ENCODE measurements around the gene SERTAD2.

Gene SERTAD2

DNA sequence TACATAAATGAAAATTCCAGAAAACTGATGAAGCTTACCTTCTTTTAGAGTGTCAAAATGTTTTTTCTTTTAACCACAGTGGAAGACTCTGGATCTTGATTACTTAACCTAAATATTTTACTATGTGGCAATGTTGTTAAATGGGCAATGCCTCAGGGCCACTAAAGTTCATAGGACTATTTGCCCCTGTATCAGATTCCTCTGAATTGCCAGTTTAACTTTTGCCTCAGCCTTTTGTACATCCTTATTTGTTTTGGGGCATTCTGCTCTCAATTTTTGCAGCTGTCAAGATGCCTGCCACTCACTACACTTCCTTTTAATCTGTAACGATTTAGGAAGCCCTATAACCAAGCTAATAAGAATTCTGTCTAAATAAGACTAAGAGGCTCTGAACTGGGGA lies 31.7 kb upstream of the SERTAD2 start:
- no peak overlapping the region for H2AFZ ChIP-seq (ENCODE audit: low read depth, low read length)
- no peak overlapping the region for H3K4me3 ChIP-seq (ENCODE audit: low read length)
- H3K9ac ChIP-seq (ENCODE audit: low read length) = no peak overlapping the region
- TF ChIP-seq EZH2phosphoT487 (IDR thresholded peaks at IDR 0.05; ENCODE audit: low read depth) = no peak
- TF ChIP-seq, protein P1, sequence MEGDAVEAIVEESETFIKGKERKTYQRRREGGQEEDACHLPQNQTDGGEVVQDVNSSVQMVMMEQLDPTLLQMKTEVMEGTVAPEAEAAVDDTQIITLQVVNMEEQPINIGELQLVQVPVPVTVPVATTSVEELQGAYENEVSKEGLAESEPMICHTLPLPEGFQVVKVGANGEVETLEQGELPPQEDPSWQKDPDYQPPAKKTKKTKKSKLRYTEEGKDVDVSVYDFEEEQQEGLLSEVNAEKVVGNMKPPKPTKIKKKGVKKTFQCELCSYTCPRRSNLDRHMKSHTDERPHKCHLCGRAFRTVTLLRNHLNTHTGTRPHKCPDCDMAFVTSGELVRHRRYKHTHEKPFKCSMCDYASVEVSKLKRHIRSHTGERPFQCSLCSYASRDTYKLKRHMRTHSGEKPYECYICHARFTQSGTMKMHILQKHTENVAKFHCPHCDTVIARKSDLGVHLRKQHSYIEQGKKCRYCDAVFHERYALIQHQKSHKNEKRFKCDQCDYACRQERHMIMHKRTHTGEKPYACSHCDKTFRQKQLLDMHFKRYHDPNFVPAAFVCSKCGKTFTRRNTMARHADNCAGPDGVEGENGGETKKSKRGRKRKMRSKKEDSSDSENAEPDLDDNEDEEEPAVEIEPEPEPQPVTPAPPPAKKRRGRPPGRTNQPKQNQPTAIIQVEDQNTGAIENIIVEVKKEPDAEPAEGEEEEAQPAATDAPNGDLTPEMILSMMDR (IDR thresholded peaks at IDR 0.05; ENCODE audit: low read depth, low read length) = no peak
- peaks cover 23% of the 10 kb centered on the region for H3K4me1 ChIP-seq (ENCODE audit: low read length)
- H3K36me3 ChIP-seq (replicated peaks; ENCODE audit: low read depth, low read length) = no peaks in the 10 kb centered on the region
- H3K27ac ChIP-seq (ENCODE audit: low read length) = no peak overlapping the region
- H4K20me1 ChIP-seq (ENCODE audit: insufficient read depth, low read length) = no peaks in the 10 kb centered on the region
- no peak overlapping the region for H3K4me2 ChIP-seq (ENCODE audit: low read length)
- H3K9me3 ChIP-seq (ENCODE audit: insufficient read depth, low read length) = no peaks in the 10 kb centered on the region
- H3K79me2 ChIP-seq (ENCODE audit: low read length) = no peaks in the 10 kb centered on the region
- no peaks in the 10 kb centered on the region for H3K27me3 ChIP-seq (ENCODE audit: low read depth, low read length)

GRCh38 chr2:64683771-64684510 lies 30.2 kb upstream of the SERTAD2 start:
- Histone ChIP-seq H3K27me3 (ENCODE audit: low read depth, low read length) (no peaks in the 10 kb centered on the region), H2AFZ (ENCODE audit: low read depth, low read length) (no peak overlapping the region), H4K20me1 (ENCODE audit: insufficient read depth, low read length) (no peaks in the 10 kb centered on the region), H3K9ac (ENCODE audit: low read length) (no peak overlapping the region), H3K4me2 (ENCODE audit: low read length) (no peak overlapping the region), H3K36me3 (replicated peaks; ENCODE audit: low read depth, low read length) (no peaks in the 10 kb centered on the region), H3K27ac (ENCODE audit: low read length) (no peak overlapping the region), H3K4me1 (ENCODE audit: low read length) (peaks cover 33% of the 10 kb centered on the region), H3K4me3 (ENCODE audit: low read length) (no peak overlapping the region), H3K79me2 (ENCODE audit: low read length) (no peaks in the 10 kb centered on the region), H3K9me3 (ENCODE audit: insufficient read depth, low read length) (no peaks in the 10 kb centered on the region)
- TF ChIP-seq, protein P1 (IDR thresholded peaks at IDR 0.05; ENCODE audit: low read depth, low read length) = no peak
- no peak for TF ChIP-seq EZH2phosphoT487 (IDR thresholded peaks at IDR 0.05; ENCODE audit: low read depth)

DNA sequence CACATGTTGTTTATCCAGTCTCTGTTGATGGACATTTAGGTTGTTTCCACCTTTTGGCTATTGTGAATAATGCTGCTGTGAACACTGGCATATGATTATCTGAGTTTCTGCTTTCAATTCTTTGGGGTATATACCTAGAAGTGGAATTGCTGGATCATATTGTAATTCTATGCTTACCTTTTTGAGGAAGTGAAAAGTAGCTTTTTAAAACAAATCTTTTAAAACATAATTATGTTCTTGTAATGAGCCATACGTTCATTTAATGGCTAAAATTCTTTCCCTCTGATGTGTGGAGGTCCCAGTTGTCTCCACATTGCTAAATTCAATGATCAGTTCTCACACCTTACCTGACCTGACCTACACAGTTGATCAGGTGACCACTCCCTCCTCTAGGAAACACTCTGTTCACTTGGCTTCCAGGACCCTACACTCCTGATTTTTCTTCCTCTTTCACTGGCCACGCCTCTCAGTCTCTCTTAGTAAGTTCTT lies 27.8 kb upstream of the SERTAD2 start:
- Histone ChIP-seq H3K4me1 (ENCODE audit: low read length) (peaks cover 35% of the 10 kb centered on the region), H3K27ac (ENCODE audit: low read length) (peak overlapping the region; percentile 42), H3K9me3 (ENCODE audit: insufficient read depth, low read length) (no peaks in the 10 kb centered on the region), H4K20me1 (ENCODE audit: insufficient read depth, low read length) (no peaks in the 10 kb centered on the region), H3K4me3 (ENCODE audit: low read length) (peak overlapping the region; percentile 28), H3K79me2 (ENCODE audit: low read length) (no peaks in the 10 kb centered on the region), H3K36me3 (replicated peaks; ENCODE audit: low read depth, low read length) (no peaks in the 10 kb centered on the region), H3K27me3 (ENCODE audit: low read depth, low read length) (no peaks in the 10 kb centered on the region), H3K9ac (ENCODE audit: low read length) (no peak overlapping the region), H3K4me2 (ENCODE audit: low read length) (peak overlapping the region; percentile 72), H2AFZ (ENCODE audit: low read depth, low read length) (no peak overlapping the region)
- no peak for TF ChIP-seq EZH2phosphoT487 (IDR thresholded peaks at IDR 0.05; ENCODE audit: low read depth)
- TF ChIP-seq, protein P1 (IDR thresholded peaks at IDR 0.05; ENCODE audit: low read depth, low read length) = no peak

DNA sequence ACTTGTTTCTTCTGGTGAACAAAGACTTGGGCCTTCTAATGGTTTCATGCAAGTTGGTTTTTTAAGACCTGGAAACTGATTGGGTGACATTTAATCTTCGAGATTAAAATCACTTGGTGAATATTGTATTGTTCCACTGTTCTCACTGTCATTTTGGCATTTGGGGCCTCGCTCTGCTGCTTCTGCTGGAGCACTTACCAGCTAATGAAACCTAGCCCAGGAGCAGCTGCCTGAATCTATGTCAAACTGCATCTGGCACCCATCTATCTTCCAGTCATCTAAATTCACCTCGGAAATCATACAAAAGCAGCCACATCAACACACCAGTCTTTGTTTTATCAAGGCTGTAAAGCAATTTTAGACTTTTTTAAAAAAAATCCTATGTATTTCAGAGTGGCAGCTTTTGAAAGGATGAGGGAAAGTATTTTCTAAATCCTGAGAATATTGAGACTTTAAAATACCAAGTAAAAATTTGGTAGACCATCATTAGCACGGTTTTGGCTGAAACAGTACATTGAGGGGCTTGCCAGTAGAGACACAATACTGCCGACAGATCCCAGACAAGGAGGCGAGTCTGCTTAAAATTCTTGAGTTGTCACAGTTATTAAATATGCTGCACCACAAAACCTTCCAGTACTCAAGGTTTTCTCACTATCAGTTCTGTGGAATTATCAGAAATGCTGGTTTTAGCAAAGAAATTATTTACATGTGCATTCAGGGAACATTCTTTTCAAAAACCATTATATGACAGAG lies 26.1 kb upstream of the SERTAD2 start:
- Histone ChIP-seq H3K4me1 (ENCODE audit: low read length) (peaks cover 29% of the 10 kb centered on the region), H3K27me3 (ENCODE audit: low read depth, low read length) (no peaks in the 10 kb centered on the region), H3K4me3 (ENCODE audit: low read length) (no peak overlapping the region), H3K79me2 (ENCODE audit: low read length) (no peaks in the 10 kb centered on the region), H4K20me1 (ENCODE audit: insufficient read depth, low read length) (no peaks in the 10 kb centered on the region), H3K36me3 (replicated peaks; ENCODE audit: low read depth, low read length) (no peaks in the 10 kb centered on the region), H3K9me3 (ENCODE audit: insufficient read depth, low read length) (no peaks in the 10 kb centered on the region), H3K4me2 (ENCODE audit: low read length) (no peak overlapping the region), H3K9ac (ENCODE audit: low read length) (no peak overlapping the region), H2AFZ (ENCODE audit: low read depth, low read length) (no peak overlapping the region), H3K27ac (ENCODE audit: low read length) (no peak overlapping the region)
- no peak for TF ChIP-seq EZH2phosphoT487 (IDR thresholded peaks at IDR 0.05; ENCODE audit: low read depth)
- TF ChIP-seq, protein P1 (IDR thresholded peaks at IDR 0.05; ENCODE audit: low read depth, low read length) = no peak

All from OCI-LY3 (cell line).